ENCODE data around the gene NF2.

Gene NF2

DNA sequence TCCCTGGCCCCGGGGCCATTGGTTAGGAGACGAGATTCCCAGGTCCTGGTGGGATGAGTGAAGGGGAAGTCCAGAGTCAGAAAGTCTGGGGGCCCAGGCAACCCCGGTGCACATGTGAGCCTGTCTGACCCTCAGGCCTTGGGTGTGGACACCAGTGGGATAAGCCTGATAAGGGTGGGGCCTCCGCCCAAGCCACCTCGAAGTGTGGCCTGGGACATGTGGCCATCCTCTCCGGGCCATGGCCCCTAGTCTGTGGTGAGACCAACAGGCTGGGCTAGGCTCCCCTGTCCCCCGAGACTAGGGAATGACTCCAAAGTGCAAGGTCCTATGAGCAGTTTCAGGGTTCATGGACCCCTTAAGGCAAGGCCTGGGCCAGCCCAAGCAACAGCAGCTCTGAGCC lies 122.7 kb downstream of the NF2 start:
- DNase-seq = no peak

DNA sequence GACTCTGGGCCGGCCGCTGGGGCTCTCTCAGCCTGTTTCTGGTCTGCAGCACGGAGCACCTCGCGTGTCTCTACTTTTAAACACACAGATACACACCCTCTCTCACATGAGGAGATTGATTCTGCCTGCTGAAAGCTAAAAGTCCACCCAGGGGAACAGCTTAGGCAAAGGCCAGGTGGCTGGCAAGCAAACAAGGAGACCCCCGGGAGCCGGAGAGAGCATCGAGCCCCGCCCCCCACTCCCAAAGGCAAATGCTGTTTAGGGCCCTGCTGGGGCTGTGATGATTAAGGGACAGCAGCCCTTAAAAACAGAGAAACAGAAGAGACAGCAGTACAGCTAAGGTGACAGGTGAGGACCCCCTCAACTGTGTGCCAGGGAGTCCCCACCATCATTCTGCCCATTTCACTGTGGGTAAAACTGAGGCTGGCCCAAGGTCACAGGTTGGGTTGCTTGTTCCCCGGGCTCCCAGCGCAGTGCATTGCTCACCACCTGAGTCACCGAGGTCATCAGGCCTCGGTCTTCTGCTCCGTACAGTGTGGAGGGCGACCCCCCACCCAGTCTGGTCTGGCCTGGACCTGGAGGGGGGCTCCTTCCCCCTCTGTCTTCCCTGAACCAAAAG lies 123.2 kb downstream of the NF2 start:
- no peak for DNase-seq

DNA sequence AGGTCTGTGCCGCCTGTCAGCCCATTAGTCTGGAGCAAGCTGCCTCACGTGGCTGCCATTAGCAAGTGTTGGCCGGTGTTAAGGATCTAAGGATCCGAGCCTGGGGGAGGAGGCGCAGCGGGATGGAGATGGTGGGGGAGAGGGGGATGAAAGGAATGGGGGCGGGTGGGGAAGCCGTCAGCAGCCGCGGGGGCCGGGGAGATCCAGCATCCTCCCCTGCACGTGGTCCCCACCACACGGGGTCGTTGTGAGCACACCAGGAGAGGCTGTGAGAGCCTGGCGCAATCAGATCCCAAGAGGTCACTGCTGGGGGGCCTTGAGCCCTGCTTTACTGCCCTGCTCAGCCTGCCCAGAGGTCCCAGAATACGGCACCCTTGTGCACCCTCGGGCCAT lies 123.7 kb downstream of the NF2 start:
- peak; percentile 45 for DNase-seq

DNA sequence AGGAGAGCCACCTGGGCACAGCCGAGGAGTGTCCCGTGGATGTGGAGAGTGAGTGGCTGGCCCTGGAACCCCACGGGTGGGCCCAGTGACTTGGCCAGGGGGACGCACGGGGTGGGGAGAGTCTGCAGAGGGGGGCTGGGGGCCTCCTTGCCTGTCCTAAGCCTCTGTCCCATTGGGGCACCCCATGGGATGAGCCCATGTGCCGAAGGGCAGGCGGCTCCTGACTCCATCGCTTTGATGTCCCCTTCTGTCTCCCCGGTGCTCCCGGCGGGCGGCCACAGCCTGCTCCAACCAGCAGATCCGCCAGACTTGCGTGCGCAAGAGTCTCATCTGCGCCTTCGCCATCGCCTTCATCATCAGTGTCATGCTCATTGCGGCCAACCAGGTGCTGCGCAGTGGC lies 125.7 kb downstream of the NF2 start:
- DNase-seq = no peak

DNA sequence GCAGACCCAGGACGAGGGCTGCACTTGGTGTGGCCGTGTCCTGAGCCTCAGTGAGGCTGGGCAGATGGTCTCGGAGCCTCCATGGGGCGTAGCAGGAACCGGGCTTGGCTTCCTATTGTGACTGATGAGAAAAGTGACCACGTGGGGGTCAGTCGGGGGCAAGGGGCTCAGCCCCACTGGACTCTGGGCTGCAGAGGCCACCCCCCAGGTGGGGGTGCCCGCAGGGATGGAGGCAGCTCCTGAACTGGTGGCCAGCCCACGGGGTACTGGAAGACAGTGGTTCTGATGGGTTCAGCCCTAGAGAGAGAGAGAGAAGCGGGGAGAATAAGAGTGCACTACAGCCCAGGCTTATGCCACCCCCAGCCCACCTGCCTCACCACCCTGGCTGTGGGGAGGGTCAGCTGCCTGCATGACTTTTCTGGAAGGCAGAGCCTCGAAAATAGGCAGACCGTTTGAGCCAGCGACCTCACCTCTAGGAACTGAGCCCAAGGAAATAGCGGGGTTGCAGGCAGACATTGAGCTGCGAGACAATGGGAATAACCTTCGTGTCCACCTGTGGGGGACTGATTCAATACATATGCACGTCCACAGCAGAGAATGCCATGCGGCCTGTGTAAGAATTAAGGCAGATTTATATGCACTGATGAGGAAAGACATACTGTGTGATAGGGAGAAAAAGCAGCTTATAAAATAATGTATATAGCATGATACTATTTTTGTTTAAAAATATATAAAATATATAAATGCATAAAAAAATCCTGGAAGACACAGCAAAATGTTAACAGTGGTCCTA lies 127.8 kb downstream of the NF2 start:
- DNase-seq = no peak

DNA sequence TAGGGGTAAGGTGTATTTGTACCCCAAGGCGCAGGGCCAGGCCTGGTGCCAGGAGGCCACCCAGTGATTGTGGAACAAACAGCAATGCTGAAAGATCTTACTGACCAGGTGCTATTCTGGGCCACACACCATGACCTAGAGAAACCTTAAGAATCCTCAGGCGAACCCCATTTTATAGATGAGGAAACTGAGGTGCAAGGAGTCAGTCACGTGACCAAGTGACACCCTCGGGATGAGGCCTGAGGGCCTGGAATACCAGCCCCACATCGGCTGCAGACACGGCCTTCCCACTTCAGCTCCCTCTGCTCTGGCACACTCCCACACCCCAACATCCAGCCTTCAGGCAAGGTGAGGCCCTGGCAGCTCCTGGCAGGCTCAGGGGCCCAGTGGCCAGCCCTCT lies 129.4 kb downstream of the NF2 start:
- no peak for DNase-seq

DNA sequence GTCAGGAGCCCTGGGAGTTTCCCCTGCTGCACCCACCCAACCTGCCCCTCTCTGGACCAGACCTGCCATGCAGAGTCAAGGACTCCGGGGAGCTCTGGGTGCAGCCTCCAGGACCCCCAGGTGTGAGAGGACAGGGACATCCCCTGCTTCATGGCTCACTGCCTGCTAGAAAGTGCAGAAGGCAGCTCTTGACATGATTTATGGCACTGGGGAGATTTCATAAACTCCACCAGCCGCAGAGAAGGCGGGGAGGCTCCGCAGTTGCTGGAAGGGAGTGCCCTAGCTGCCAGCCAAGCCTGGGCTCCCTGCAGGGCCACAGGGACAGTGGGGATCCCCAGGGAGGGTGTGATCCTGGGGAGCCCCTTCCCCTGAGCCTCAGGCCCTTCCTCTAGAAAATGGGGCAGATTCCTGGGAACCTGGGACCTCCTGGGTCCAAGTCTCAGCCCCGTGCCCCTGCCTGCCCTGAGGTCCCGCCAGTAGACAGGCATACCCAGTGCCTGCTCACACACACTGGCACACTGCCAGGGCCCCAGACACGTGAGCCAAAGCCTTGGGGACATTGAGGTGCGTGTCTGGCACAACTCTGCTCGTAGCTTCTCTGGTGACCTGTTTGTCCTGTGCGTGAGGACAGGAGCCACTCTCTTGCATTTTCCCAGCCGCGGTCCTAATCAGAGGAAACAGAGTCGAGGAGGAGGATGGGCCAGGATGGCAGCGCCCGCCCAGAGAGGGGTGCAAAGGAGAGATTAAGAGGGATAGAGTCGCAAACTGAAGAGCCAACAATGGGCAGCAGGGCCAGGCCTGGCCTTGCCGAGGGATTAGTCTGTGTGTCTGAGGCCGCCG lies 130.1 kb downstream of the NF2 start:
- DNase-seq = no peak

DNA sequence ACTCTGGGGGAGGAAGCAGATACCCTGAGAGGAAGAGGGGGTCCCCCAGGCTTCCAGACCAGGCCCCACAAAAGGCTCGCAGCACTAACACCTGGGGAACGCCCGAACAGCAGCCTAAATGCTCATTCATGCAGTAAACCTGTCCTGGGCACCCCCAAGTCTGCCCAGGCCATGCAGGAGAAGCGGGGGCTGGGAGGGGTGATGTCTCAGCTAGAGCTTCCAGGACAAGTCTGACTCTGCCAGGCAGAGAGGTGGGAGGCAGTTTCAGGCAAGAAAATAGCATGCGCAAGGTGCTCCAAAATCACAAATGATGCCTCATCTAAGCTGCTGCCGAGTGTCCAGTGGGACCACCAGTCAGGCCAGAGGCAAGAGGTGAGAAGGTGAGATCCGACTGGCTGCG lies 131.0 kb downstream of the NF2 start:
- DNase-seq = no peak

DNA sequence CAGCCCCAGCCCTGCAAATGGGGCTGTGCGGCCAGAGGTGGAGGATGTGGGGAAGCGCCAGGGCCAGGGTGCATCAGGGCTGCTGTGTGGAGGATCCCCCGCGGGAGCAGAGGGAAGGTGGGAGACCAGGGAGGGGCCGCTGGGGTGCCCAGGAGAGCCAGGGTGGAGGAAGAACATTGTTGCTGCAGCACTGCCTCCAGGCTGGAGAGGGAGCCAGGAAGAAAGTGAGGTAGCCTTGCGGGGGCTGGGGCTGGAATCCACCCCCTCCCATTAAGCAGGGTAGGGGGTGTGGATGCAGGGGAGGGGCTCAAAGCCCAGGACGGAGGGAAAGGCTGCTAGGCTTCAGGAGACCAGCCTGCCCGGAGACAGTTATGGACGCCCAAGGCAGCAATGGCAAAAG lies 131.4 kb downstream of the NF2 start:
- no peak for DNase-seq

DNA sequence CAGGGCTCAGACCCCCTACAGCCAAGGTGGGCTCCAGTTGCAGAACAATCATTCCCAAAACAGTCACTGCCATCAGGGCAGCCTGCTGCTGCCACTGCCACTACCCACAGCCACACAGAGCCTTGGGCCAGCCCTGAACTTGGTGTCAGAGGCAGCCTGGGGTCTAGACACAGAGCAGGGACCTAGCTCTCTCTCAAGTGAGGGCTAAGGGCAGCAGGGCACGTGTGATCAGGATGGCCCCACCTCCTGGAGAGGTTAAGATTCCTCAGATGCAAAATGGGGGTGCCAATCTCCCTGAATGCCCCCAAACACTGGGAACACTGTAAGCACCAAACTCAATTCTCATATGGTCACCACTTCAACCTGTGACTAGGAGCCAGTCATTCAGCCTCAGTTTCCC lies 132.0 kb downstream of the NF2 start:
- DNase-seq = no peak

DNA sequence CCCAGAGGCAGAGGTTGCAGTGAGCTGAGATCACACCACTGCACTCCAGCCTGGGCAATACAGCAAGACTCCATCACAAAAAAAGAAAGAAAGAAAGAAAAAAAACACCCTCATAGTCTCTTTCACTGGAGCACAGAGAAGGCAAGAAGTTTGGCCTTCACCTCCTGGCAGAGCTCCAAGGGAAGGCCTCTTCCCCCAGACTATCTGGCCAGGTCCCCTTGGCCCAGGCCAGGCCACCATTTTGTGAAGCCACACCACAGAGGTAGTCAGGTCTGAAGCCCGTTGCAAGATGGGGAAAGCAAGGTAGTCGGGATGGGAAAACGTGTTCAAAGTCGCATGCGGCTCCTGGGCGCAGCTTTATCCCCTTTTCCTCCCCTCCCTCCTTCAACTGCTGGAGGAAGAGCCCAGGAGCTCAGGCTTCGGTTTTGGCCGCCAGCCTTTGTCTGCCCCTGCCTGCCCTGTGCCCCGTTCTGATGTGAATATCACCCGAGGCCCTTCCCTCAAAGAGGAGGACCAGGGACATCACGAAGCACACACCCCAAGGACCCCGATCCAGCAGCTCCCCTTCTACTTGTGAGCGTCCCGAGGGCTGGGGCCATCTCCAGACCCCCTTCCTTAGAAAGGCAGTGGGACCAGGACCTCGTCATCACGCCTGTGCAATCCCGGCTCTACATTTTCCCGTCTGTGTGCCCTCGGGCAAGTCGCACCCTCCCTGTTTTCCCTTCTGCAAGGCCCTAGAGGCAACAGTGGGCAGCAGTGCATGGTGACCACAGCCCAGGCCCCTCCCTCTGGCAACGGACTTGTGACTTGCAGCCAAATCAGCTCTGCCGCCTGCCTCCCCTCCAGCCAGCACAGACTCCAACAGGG lies 134.1 kb downstream of the NF2 start:
- no peak for DNase-seq

DNA sequence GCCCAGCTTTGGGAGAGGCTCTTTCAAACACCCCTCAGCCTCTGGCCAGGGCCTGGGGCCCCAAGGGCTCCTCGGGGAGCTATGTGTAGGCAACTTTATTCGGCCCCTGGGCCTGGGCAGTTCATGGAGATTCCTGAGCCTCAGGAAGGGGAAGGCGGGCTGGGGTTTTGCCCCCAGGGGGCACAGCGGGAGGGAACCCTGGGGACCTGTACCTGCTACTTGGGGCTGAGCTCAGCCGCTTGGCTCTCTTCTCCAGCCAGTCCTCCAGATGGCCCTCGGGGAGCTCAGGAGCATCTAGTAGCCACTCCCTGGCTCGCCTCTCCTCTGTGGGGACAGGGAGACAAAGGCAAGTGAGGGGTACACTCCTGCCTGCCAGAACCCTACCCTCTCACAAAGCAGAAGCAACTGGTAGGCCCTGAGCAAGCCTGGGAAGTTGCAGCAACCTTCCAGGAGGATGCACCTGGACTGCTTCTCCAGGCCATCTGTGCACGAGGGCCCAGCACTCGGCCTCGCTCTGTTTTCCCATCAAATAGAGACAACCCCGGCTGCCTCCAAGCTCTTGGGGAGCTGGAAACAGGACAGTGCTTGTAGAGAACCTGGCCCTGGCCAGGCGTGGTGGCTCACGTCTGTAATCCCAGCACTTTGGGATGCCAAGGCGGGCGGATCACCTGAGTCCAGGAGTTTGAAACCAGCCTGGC lies 134.8 kb downstream of the NF2 start:
- DNase-seq = no peak

DNA sequence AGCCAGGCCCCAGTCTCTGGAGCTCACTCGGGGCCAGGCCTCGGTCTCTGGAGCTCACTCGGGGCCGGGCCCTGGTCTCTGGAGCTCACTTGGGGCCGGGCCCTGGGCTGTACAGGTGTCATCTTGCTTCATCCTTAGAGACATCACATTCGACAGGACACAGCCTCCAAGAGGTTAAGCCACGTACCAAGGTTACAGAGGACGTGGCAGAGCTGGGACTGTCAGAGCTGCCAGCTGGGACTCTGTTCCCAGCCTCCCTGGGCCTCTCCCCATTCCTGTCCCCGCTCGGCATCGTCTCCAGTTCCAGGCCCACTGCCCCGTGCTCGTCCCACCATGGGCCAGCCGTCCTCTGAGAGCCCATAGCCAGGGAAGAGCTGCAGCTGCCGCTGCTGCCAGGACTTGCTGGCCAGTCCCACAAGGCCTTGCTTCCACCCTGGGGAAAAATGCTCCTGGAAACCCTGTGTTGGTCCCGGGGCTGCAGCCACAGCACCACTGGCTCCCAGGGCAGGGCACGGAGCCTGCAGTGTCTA lies 136.0 kb downstream of the NF2 start:
- DNase-seq = no peak

DNA sequence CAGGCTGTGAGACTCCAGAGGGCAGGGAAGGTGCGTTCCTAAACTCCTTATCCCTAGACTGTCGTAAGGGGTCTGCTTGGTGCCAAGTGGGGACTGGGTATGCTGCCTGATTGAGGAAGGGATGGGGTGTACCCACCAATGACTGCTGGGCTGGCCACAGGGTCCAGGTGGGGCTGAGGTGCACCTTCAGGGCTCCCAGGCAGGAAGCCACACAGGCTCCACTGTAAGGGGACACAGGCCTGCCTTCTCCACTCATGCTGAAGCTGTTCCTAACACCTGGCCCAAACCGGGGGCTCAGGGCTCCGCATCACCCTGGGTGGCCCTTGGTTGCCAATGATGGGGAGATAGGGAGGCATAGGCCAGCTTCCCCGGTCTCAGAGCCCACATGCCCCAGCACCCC lies 136.8 kb downstream of the NF2 start:
- no peak for DNase-seq

DNA sequence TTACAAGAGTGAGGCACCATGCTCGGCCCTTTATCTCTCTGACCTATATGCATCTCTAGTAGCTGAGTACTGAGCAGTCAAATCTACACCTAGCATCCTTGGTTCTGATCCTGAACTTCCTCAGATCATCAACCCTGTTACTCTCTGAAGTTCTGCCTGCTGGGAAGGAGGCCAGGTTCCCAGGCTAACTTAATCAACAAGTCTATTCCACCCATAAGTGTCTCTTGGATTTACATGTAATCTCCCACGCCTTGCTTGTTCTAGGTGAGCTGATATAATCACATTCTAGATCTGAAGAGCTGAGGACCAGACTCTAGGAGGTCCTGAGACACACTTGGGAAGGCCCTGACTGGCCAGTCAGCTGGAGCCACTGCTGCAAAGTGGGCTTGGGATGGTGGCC lies 138.5 kb downstream of the NF2 start:
- no peak for DNase-seq

DNA sequence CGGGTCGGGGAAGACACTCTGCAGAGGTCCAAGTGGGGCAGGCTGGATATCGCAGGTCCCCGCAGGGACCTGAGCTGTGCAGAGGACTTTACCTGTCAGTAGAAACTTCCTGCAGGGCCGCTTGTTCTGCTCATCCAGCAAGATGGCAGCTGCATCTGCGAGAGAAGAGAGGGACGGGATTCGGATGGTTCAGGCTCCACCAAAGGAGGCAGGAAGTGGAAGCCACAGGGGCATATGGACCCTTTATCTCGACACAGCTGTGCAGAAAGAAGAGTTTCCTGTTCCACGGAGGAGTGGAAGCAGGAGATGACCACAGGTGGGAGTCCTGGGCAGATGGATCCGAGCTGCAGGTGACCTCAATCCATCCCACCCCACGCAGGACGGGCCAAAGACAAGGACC lies 138.9 kb downstream of the NF2 start:
- no peak for DNase-seq

DNA sequence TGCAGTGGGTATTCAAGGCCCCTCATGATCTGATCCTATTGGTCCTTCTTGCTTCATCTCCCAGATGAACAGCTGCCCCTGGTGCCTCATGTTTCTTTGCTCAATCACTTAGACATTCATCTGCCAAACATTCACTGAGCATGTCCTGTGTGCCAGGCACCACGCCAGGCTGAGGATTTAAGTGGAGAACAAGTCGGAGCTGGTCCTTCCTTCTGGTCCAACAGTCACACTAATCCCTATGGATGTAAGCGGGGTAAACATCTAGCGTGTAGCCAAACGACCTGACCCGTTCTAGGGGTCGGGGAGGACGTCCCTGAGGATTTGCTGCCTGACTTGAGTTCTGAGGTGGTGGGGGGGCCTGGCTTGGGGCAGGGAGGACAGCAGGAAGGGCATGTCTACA lies 141.5 kb downstream of the NF2 start:
- DNase-seq = no peak

DNA sequence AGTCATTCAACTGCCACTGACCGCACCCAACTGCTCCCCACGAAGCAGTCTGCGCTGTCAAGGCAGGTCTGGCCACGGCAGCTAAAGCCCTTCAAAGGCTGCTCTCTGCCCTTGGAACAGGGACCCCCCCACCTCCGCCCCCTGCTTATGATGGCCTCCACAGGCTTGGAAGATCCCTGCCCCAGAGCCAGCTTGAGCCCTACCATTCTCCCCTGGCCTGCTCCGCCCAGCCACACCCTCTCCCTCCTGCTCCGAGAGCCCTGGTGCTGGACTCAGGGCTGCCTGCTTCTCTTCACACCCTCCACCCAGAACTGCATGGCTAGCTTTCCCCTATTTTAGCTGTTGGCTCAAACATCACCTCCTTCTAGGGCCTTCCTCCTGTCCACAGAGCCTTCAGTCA lies 144.4 kb downstream of the NF2 start:
- no peak for DNase-seq
